ENCODE results near the gene MPC2.

The MPC2 gene

GRCh38 chr1:167936930-167937708, at the start of gene MPC2:
MPC2 (minus strand) TSS chr1:167937072; CDS start chr1:167935841, 1,231 bp downstream.
- DNase-seq (ENCODE audit: low read depth): peak; percentile 73
- no peak for TF ChIP-seq CTCF (IDR thresholded peaks at IDR 0.05; ENCODE audit: insufficient read depth, low read depth, low read length, missing control alignments)
- peak within 1 kb of the TSS; percentile 100 for H3K4me3 ChIP-seq (ENCODE audit: low read depth, low read length)

- no peak for DNase-seq (ENCODE audit: low read depth)
- H3K4me3 ChIP-seq (ENCODE audit: low read depth, low read length): no peak overlapping the region
- TF ChIP-seq CTCF (IDR thresholded peaks at IDR 0.05; ENCODE audit: insufficient read depth, low read depth, low read length, missing control alignments): no peak
These were observed 48.1 kb upstream of the MPC2 start for GRCh38 chr1:167984886-167985489.

- no peak for TF ChIP-seq CTCF (IDR thresholded peaks at IDR 0.05; ENCODE audit: insufficient read depth, low read depth, low read length, missing control alignments)
- H3K4me3 ChIP-seq (ENCODE audit: low read depth, low read length): no peak overlapping the region
- DNase-seq (ENCODE audit: low read depth): no peak
These were observed 47.0 kb upstream of the MPC2 start for GRCh38 chr1:167983797-167984420.

GRCh38 chr1:167981933-167982332, 45.1 kb upstream of the MPC2 start:
- no peak overlapping the region for H3K4me3 ChIP-seq (ENCODE audit: low read depth, low read length)
- no peak for TF ChIP-seq CTCF (IDR thresholded peaks at IDR 0.05; ENCODE audit: insufficient read depth, low read depth, low read length, missing control alignments)
- DNase-seq (ENCODE audit: low read depth): no peak

GRCh38 chr1:167977245-167977644, 40.4 kb upstream of the MPC2 start:
- no peak overlapping the region for H3K4me3 ChIP-seq (ENCODE audit: low read depth, low read length)
- TF ChIP-seq CTCF (IDR thresholded peaks at IDR 0.05; ENCODE audit: insufficient read depth, low read depth, low read length, missing control alignments): no peak
- DNase-seq (ENCODE audit: low read depth): no peak

- DNase-seq (ENCODE audit: low read depth): no peak
- no peak for TF ChIP-seq CTCF (IDR thresholded peaks at IDR 0.05; ENCODE audit: insufficient read depth, low read depth, low read length, missing control alignments)
- no peak overlapping the region for H3K4me3 ChIP-seq (ENCODE audit: low read depth, low read length)
These were observed 37.8 kb upstream of the MPC2 start for GRCh38 chr1:167974698-167975097.

Measured in GM12865 (cell line).